22Rv1 (cell line): ENCODE results near the gene PDGFB.

ENCODE experiments used
- CTCF ChIP-seq: fragments of 450-650 bp; IDR thresholded peaks from 2 replicates; pipeline ENCODE4 v1.5.1; 2017; ENCODE audit warnings: mild to moderate bottlenecking
- ZFX ChIP-seq: fragments of 450-650 bp; IDR thresholded peaks from 2 replicates; pipeline ENCODE4 v1.6.1; 2017; ENCODE audit warnings: antibody characterized with exemption, borderline replicate concordance

GRCh38 chr22:39252461-39253434 is 8.0 kb upstream of the PDGFB start:
- no peak for TF ChIP-seq CTCF
- no peak for TF ChIP-seq ZFX
